ENCODE results near the gene ZNF362.

ZNF362 gene

GRCh38 chr1:33344896-33345560 lies 88.7 kb downstream of the ZNF362 start:
- no peak for TF ChIP-seq CTCF (IDR thresholded peaks at IDR 0.05; ENCODE audit: insufficient read depth, low read length, poor library complexity, severe bottlenecking)
- Histone ChIP-seq H3K4me3 (replicated peaks; ENCODE audit: low read depth, low read length) (no peak overlapping the region), H3K27me3 (replicated peaks; ENCODE audit: control insufficient read depth, insufficient read depth, low read length) (no peaks in the 10 kb centered on the region), H3K36me3 (ENCODE audit: control insufficient read depth, insufficient read depth, low read length) (no peaks in the 10 kb centered on the region; the same call in 1 of the 2 replicates)
- DNase-seq (ENCODE audit: extremely low read depth, insufficient read length): no peak

GRCh38 chr1:33346533-33346926 lies 90.2 kb downstream of the ZNF362 start:
- no peaks in the 10 kb centered on the region for H3K36me3 ChIP-seq (ENCODE audit: control insufficient read depth, insufficient read depth, low read length)
- H3K4me3 ChIP-seq (replicated peaks; ENCODE audit: low read depth, low read length): no peak overlapping the region
- no peak for TF ChIP-seq CTCF (IDR thresholded peaks at IDR 0.05; ENCODE audit: insufficient read depth, low read length, poor library complexity, severe bottlenecking)
- DNase-seq (ENCODE audit: extremely low read depth, insufficient read length): no peak
- no peaks in the 10 kb centered on the region for H3K27me3 ChIP-seq (replicated peaks; ENCODE audit: control insufficient read depth, insufficient read depth, low read length)

DNA sequence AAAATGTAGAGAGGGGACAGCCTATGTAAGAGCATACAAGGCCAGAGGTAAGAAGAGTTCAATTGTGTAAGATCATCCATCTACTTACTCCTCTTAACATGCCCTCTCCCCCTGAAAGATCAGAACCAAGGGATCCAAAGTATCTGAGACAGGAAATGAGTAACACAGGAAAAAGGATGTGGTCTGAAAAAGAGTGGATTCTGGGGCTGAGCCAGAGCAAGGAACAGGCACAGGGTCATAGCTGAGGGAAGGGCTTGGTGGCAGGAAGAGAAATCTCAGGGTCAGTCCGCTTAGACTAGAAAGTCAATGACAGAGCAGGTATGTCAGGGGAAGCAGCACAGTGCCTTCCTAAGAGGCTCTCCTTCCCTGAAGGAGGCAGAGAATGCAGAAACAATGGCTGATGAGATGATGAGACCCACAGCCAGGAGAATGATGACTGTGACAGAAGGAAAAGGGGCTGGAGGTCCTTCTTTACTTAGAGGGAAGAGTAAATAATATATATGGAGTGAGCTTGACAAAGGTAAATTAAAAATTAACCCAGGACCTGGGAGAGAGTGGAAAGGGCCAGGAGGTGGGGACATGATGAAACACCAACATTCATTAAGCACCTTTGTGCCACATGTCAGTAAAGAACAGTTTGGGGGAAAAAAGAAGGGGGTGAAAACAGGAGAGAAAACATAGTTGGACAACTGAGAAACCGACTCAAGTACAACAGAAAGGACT lies 90.8 kb downstream of the ZNF362 start:
- H3K27me3 ChIP-seq (replicated peaks; ENCODE audit: control insufficient read depth, insufficient read depth, low read length): no peaks in the 10 kb centered on the region
- DNase-seq (ENCODE audit: extremely low read depth, insufficient read length): no peak

GRCh38 chr1:33347650-33347992 lies 91.3 kb downstream of the ZNF362 start:
- DNase-seq (ENCODE audit: extremely low read depth, insufficient read length): no peak
- Histone ChIP-seq H3K36me3 (ENCODE audit: control insufficient read depth, insufficient read depth, low read length) (no peaks in the 10 kb centered on the region), H3K4me3 (replicated peaks; ENCODE audit: low read depth, low read length) (no peak overlapping the region), H3K27me3 (replicated peaks; ENCODE audit: control insufficient read depth, insufficient read depth, low read length) (no peaks in the 10 kb centered on the region)
- no peak for TF ChIP-seq CTCF (IDR thresholded peaks at IDR 0.05; ENCODE audit: insufficient read depth, low read length, poor library complexity, severe bottlenecking)

More for the DNA sequence above, 90.8 kb downstream of the ZNF362 start:
- Histone ChIP-seq H3K4me3 (replicated peaks; ENCODE audit: low read depth, low read length) (no peak overlapping the region), H3K36me3 (ENCODE audit: control insufficient read depth, insufficient read depth, low read length) (no peaks in the 10 kb centered on the region)
- TF ChIP-seq CTCF (IDR thresholded peaks at IDR 0.05; ENCODE audit: insufficient read depth, low read length, poor library complexity, severe bottlenecking): no peak

- TF ChIP-seq CTCF (IDR thresholded peaks at IDR 0.05; ENCODE audit: insufficient read depth, low read length, poor library complexity, severe bottlenecking): no peak
- Histone ChIP-seq H3K36me3 (ENCODE audit: control insufficient read depth, insufficient read depth, low read length) (no peaks in the 10 kb centered on the region), H3K4me3 (replicated peaks; ENCODE audit: low read depth, low read length) (peak overlapping the region; percentile 74), H3K27me3 (replicated peaks; ENCODE audit: control insufficient read depth, insufficient read depth, low read length) (no peaks in the 10 kb centered on the region)
- no peak for DNase-seq (ENCODE audit: extremely low read depth, insufficient read length)
These were observed 91.9 kb downstream of the ZNF362 start for GRCh38 chr1:33348194-33348593.

Data from GM06990 (cell line).